SK-N-SH (cell line): ENCODE results near the gene PMVK. TPM values are rescaled to one million over a fixed set of nuclear protein-coding genes. Genes with fewer than 3 reads are reported as not detected.

Source experiments
- CTCF ChIA-PET: fragments of 300-600, 350-600 bp; formaldehyde crosslinking; extraction: SDS; loops from one replicate; lab custom pipeline; 2021; lab: Yijun Ruan, JAX
- POLR2A ChIA-PET: fragments of 350-600 bp; sonication (Branson Sonifier 250); formaldehyde crosslinking; extraction: SDS; loops from one replicate; lab custom pipeline; 2020; ENCODE audit warnings: antibody characterized with exemption, inconsistent platforms; lab: Yijun Ruan, JAX
- DNase-seq: peaks from one replicate; pipeline ENCODE4 v3.0.0; 2012
- H2AFZ ChIP-seq: fragments of 200-600 bp; sonication (generic); 2 replicates; pipeline ENCODE4 v1.8.1; 2016; ENCODE audit warnings: antibody characterized with exemption, mild to moderate bottlenecking, low read depth
- H3F3A ChIP-seq: fragments of 200-600 bp; sonication (generic); replicated peaks from 2 replicates; pipeline ENCODE3; 2016; ENCODE audit warnings: antibody characterized with exemption, mild to moderate bottlenecking; ENCODE audit not compliant: insufficient read depth
- H3K27ac ChIP-seq, 2 experiments: fragments of 200-500 bp in 1 of 2; fragments of 200-600 bp in 1 of 2; sonication (Bioruptor generic) in 1 of 2; sonication (generic), shearing (Covaris generic) in 1 of 2; 2 replicates each; pipeline versions ENCODE4 v1.5.1 to v1.6.1; 2014 to 2016; ENCODE audit warnings: low read depth in 2 of 2, inconsistent platforms in 1 of 2, low read length in 1 of 2, mild to moderate bottlenecking in 1 of 2, mixed read lengths in 1 of 2
- H3K27me3 ChIP-seq: fragments of 200-600 bp; sonication (generic), shearing (Covaris generic); 2 replicates; pipeline ENCODE4 v1.6.1; 2016; ENCODE audit warnings: mixed run types; ENCODE audit not compliant: insufficient read depth
- H3K36me3 ChIP-seq, 2 experiments: fragments of 200-500 bp in 1 of 2; fragments of 200-600 bp in 1 of 2; sonication (Bioruptor generic) in 1 of 2; sonication (generic) in 1 of 2; replicated peaks in 1 of 2; 2 replicates each; pipeline versions ENCODE3 to v1.5.1; 2014 to 2016; ENCODE audit warnings: low read length in 1 of 2, mild to moderate bottlenecking in 1 of 2; ENCODE audit not compliant: insufficient read depth in 2 of 2, control insufficient read depth in 1 of 2
- H3K4me1 ChIP-seq, 2 experiments: fragments of 200-500 bp in 1 of 2; fragments of 200-600 bp in 1 of 2; sonication (Bioruptor generic) in 1 of 2; sonication (generic), shearing (Covaris generic) in 1 of 2; 2 replicates each; pipeline versions ENCODE4 v1.5.1 to v1.6.1; 2014 to 2016; ENCODE audit warnings: low read depth in 1 of 2, low read length in 1 of 2, mixed run types in 1 of 2; ENCODE audit not compliant: insufficient read depth in 2 of 2, control insufficient read depth in 1 of 2
- H3K4me2 ChIP-seq: fragments of 200-600 bp; sonication (generic), shearing (Covaris generic); 2 replicates; pipeline ENCODE4 v1.6.1; 2017; ENCODE audit warnings: mixed run types
- H3K4me3 ChIP-seq, 2 experiments: fragments of 200-500 bp in 1 of 2; fragments of 200-600 bp in 1 of 2; sonication (Bioruptor generic) in 1 of 2; sonication (generic), shearing (Covaris generic) in 1 of 2; 2 replicates each; pipeline versions ENCODE4 v1.5.1 to v1.8.1; 2014 to 2016; ENCODE audit warnings: low read depth in 2 of 2, inconsistent platforms in 1 of 2, low read length in 1 of 2, mild to moderate bottlenecking in 1 of 2, mixed read lengths in 1 of 2, moderate library complexity in 1 of 2
- H3K79me2 ChIP-seq: fragments of 200-600 bp; sonication (generic); 2 replicates; pipeline ENCODE4 v1.8.1; 2017; ENCODE audit warnings: mild to moderate bottlenecking; ENCODE audit not compliant: insufficient read depth
- H3K9ac ChIP-seq: fragments of 200-600 bp; sonication (generic); 2 replicates; pipeline ENCODE4 v1.6.1; 2017; ENCODE audit warnings: mixed run types
- H3K9me2 ChIP-seq: fragments of 200-600 bp; sonication (generic); 2 replicates; pipeline ENCODE4 v1.6.1; 2017; ENCODE audit warnings: mixed run types
- H3K9me3 ChIP-seq: fragments of 200-600 bp; sonication (generic); 2 replicates; pipeline ENCODE4 v1.6.1; 2017; ENCODE audit warnings: mixed run types, mild to moderate bottlenecking, moderate library complexity
- H4K20me1 ChIP-seq: fragments of 200-600 bp; sonication (generic); 2 replicates; pipeline ENCODE4 v1.6.1; 2017; ENCODE audit warnings: mild to moderate bottlenecking, mixed run types; ENCODE audit not compliant: insufficient read depth
- EP300 ChIP-seq, 2 experiments: IDR thresholded peaks; 2 replicates each; pipeline versions ENCODE4 v1.4.0 to v1.6.1; 2012; ENCODE audit warnings: borderline replicate concordance in 1 of 2, low read depth in 1 of 2, low read length in 1 of 2
- FOSL2 ChIP-seq: IDR thresholded peaks from 2 replicates; pipeline ENCODE4 v1.4.0; 2012; ENCODE audit warnings: low read depth, mild to moderate bottlenecking, moderate library complexity, borderline replicate concordance
- FOXJ3 ChIP-seq: sonication (generic); formaldehyde crosslinking; IDR thresholded peaks from 2 replicates; pipeline ENCODE4 v1.5.1; 2020; ENCODE audit warnings: mild to moderate bottlenecking, missing genetic modification reagents
- GABPA ChIP-seq: IDR thresholded peaks from 2 replicates; pipeline ENCODE4 v1.4.0; 2012; ENCODE audit warnings: low read depth, mild to moderate bottlenecking
- JUND ChIP-seq: IDR thresholded peaks from 2 replicates; pipeline ENCODE4 v1.4.0; 2012
- MEF2A ChIP-seq: IDR thresholded peaks from 2 replicates; pipeline ENCODE4 v1.4.0; 2012; ENCODE audit warnings: low read depth, borderline replicate concordance
- MXI1 ChIP-seq: IDR thresholded peaks from 2 replicates; pipeline ENCODE4 v1.6.1; 2012; ENCODE audit warnings: mild to moderate bottlenecking, low read depth, low read length, improper control_type of control experiment
- NFIC ChIP-seq: IDR thresholded peaks from 2 replicates; pipeline ENCODE4 v1.4.0; 2012; ENCODE audit warnings: borderline replicate concordance
- NRF1 ChIP-seq: IDR thresholded peaks from 2 replicates; pipeline ENCODE4 v1.6.1; 2012; ENCODE audit warnings: low read depth, mild to moderate bottlenecking, low read length
- POLR2AphosphoS5 ChIP-seq: IDR thresholded peaks from 2 replicates; pipeline ENCODE4 v1.6.1; 2012; ENCODE audit warnings: low read depth, low read length
- RAD21 ChIP-seq: IDR thresholded peaks from 2 replicates; pipeline ENCODE4 v1.6.1; 2012; ENCODE audit warnings: mild to moderate bottlenecking, low read length
- RCOR1 ChIP-seq: fragments of 150-350 bp; IDR thresholded peaks from 2 replicates; pipeline ENCODE4 v1.6.1; 2017; ENCODE audit warnings: antibody characterized with exemption, low read length
- RFX5 ChIP-seq: IDR thresholded peaks from 2 replicates; pipeline ENCODE4 v1.6.1; 2012; ENCODE audit warnings: mild to moderate bottlenecking, improper control_type of control experiment, low read length
- RXRA ChIP-seq: IDR thresholded peaks from 2 replicates; pipeline ENCODE4 v1.4.0; 2012; ENCODE audit warnings: low read depth, mild to moderate bottlenecking, borderline replicate concordance
- SIN3A ChIP-seq: IDR thresholded peaks from 2 replicates; pipeline ENCODE4 v1.6.1; 2012; ENCODE audit warnings: low read depth, mild to moderate bottlenecking, low read length, moderate library complexity, borderline replicate concordance
- SMC3 ChIP-seq: IDR thresholded peaks from 2 replicates; pipeline ENCODE4 v1.6.1; 2012; ENCODE audit warnings: low read depth, low read length, improper control_type of control experiment
- TAF1 ChIP-seq: IDR thresholded peaks from 2 replicates; pipeline ENCODE4 v1.6.1; 2012; ENCODE audit warnings: low read depth, mild to moderate bottlenecking, low read length, moderate library complexity, borderline replicate concordance
- YY1 ChIP-seq: IDR thresholded peaks from 2 replicates; pipeline ENCODE4 v1.4.0; 2012; ENCODE audit warnings: low read depth, mild to moderate bottlenecking
- WGBS: methylation state at CpG from one replicate; pipeline ENCODE4 v1.1.6; 2017; ENCODE audit warnings: low lambda C conversion rate; 5-methylcytosine and 5-hydroxymethylcytosine counted together
- polyA plus RNA-seq, 3 experiments: library from polyadenylated mRNA; depleted of rRNA; stranded (reverse); fragments of >200 nt; gene quantifications; 2 replicates each; pipeline ENCODE4 v1.2.3, GENCODE V29; 2012
- TF ChIP-seq, protein P1 (sequence below): IDR thresholded peaks from 2 replicates; pipeline ENCODE4 v1.4.0; 2012; ENCODE audit warnings: low read depth, borderline replicate concordance
- TF ChIP-seq, protein P2 (sequence below): IDR thresholded peaks from 2 replicates; pipeline ENCODE4 v1.4.0; 2012; ENCODE audit warnings: low read depth
- TF ChIP-seq, protein P3 (sequence below): IDR thresholded peaks from 2 replicates; pipeline ENCODE4 v1.6.1; 2012; ENCODE audit warnings: mild to moderate bottlenecking, low read depth, low read length, moderate library complexity
- TF ChIP-seq, protein P4 (sequence below): fragments of 150-350 bp; IDR thresholded peaks from 2 replicates; pipeline ENCODE4 v1.6.1; 2016; ENCODE audit warnings: mild to moderate bottlenecking, low read depth, low read length

PMVK gene
- polyA plus RNA-seq, 1 of the 3 experiments (the other 2 are of a cell fraction), result 59.6 TPM

DNA sequence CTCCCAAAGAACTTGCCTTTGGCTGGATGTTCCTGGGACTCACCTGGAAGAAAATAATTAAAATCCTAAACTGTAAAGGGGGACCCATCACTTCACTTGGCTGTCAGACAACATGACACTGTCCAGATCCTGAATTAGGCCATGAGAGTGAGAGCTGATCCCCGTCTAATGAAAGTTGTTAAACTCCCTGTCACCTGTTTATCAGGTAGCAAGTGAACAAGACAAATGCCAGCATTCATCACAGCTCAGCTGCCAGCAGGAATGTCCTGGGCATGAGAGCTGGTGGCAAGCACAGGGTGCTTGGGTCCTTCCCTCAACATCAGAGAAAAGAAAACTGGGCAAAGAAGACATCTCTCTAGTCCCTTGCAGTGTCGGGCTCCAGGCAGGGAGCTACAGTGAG is 23.8 kb downstream of the PMVK start:
- Histone ChIP-seq H3K27ac (no peak overlapping the region), H3K36me3 (no peaks in the 10 kb centered on the region), H2AFZ (no peak overlapping the region), H3K9me3 (no peaks in the 10 kb centered on the region), H3K9me2 (no peaks in the 10 kb centered on the region), H3K9ac (no peak overlapping the region), H3K4me2 (no peak overlapping the region), H4K20me1 (no peaks in the 10 kb centered on the region), H3F3A (no peaks in the 10 kb centered on the region), H3K27me3 (no peaks in the 10 kb centered on the region), H3K4me3 (no peak overlapping the region), H3K79me2 (no peaks in the 10 kb centered on the region), H3K4me1 (no peaks in the 10 kb centered on the region)
- ChIA-PET CTCF (interaction anchor here (1.0 to 1.6 kb wide), 3 partner anchors 34 to 433 kb away, joined by 3 to 4 read pairs (median 4); no protein-coding TSS in a partner anchor), POLR2A (no interaction called here)
- WGBS, result 70% methylated on average over 2 of the region's 2 CpGs
- TF ChIP-seq NRF1 (no peak), RXRA (no peak), EP300 (IDR thresholded peaks at IDR 0.05; ENCODE audit: borderline replicate concordance in 1 of 2, low read depth in 1 of 2, low read length in 1 of 2) (no peak), FOXJ3 (no peak), FOSL2 (no peak), GABPA (no peak), SIN3A (no peak)
- DNase-seq, result no peak

DNA sequence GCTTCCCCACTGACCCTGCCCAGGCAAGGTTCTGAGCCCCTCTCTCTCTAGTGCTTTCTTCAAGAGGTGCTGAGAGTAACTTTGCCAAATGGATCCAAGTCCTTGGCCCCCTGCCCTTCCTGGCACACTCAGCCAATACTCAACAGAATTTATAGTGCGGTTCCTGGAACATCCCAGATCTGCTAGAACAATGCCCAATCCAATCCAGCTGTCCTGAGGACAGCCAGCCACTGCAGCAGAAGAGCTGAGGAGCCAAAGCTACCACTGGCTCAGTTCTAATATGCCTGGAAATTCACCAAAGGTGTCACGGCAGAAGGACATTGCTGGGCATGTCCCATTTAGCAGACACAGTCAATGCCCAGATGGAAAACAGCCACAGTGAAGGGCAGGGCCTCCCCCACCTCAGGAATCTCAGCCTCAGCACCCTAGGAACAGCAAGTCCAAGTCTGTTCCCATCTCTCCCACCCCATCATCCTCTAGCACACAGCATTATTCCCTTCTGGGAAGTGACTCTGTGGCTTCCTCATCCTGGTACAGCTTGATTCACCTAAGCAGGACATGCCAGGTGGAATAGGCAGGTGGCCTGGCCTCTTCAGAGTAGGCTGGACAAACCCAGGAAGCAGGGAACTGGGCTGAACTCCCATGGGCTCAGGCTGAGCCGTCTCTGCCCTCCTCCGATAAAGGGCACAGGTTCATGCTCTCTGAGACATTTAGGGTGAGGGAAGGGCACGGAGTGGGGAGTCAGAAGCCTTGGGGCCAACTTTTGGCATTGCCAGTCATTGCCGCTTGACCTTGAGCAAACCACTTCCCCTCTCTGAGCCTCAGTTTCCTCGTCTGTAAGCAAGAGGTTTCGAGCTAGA is 24.6 kb downstream of the PMVK start:
- CTCF ChIA-PET, result interaction anchor here (1.0 to 1.6 kb wide), 3 partner anchors 33 to 243 kb away, joined by 3 to 4 read pairs (median 4); no protein-coding TSS in a partner anchor
- TF ChIP-seq, protein P1, sequence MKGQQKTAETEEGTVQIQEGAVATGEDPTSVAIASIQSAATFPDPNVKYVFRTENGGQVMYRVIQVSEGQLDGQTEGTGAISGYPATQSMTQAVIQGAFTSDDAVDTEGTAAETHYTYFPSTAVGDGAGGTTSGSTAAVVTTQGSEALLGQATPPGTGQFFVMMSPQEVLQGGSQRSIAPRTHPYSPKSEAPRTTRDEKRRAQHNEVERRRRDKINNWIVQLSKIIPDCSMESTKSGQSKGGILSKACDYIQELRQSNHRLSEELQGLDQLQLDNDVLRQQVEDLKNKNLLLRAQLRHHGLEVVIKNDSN, result no peak
- no peak for TF ChIP-seq YY1
- TF ChIP-seq, protein P2, sequence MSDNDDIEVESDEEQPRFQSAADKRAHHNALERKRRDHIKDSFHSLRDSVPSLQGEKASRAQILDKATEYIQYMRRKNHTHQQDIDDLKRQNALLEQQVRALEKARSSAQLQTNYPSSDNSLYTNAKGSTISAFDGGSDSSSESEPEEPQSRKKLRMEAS, result no peak
- no peak for TF ChIP-seq POLR2AphosphoS5
- TF ChIP-seq JUND, result no peak
- no peak for TF ChIP-seq RXRA
- no peak for TF ChIP-seq NRF1
- TF ChIP-seq MEF2A, result no peak
- no peak for TF ChIP-seq SIN3A
- no peak for TF ChIP-seq RAD21
- no peak for TF ChIP-seq MXI1
- TF ChIP-seq, protein P3, sequence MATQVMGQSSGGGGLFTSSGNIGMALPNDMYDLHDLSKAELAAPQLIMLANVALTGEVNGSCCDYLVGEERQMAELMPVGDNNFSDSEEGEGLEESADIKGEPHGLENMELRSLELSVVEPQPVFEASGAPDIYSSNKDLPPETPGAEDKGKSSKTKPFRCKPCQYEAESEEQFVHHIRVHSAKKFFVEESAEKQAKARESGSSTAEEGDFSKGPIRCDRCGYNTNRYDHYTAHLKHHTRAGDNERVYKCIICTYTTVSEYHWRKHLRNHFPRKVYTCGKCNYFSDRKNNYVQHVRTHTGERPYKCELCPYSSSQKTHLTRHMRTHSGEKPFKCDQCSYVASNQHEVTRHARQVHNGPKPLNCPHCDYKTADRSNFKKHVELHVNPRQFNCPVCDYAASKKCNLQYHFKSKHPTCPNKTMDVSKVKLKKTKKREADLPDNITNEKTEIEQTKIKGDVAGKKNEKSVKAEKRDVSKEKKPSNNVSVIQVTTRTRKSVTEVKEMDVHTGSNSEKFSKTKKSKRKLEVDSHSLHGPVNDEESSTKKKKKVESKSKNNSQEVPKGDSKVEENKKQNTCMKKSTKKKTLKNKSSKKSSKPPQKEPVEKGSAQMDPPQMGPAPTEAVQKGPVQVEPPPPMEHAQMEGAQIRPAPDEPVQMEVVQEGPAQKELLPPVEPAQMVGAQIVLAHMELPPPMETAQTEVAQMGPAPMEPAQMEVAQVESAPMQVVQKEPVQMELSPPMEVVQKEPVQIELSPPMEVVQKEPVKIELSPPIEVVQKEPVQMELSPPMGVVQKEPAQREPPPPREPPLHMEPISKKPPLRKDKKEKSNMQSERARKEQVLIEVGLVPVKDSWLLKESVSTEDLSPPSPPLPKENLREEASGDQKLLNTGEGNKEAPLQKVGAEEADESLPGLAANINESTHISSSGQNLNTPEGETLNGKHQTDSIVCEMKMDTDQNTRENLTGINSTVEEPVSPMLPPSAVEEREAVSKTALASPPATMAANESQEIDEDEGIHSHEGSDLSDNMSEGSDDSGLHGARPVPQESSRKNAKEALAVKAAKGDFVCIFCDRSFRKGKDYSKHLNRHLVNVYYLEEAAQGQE, result no peak
- no peak for TF ChIP-seq EP300 (IDR thresholded peaks at IDR 0.05; ENCODE audit: borderline replicate concordance in 1 of 2, low read depth in 1 of 2, low read length in 1 of 2)
- TF ChIP-seq RCOR1, result no peak
- TF ChIP-seq SMC3, result no peak
- no peak for TF ChIP-seq RFX5
- TF ChIP-seq, protein P4, sequence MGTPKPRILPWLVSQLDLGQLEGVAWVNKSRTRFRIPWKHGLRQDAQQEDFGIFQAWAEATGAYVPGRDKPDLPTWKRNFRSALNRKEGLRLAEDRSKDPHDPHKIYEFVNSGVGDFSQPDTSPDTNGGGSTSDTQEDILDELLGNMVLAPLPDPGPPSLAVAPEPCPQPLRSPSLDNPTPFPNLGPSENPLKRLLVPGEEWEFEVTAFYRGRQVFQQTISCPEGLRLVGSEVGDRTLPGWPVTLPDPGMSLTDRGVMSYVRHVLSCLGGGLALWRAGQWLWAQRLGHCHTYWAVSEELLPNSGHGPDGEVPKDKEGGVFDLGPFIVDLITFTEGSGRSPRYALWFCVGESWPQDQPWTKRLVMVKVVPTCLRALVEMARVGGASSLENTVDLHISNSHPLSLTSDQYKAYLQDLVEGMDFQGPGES, result no peak
- TF ChIP-seq TAF1, result no peak
- no peak for TF ChIP-seq NFIC

More for the DNA sequence above, 24.6 kb downstream of the PMVK start:
- Histone ChIP-seq H3K9me2 (no peaks in the 10 kb centered on the region), H2AFZ (no peak overlapping the region), H3F3A (no peaks in the 10 kb centered on the region), H4K20me1 (no peaks in the 10 kb centered on the region), H3K36me3 (no peaks in the 10 kb centered on the region), H3K4me3 (no peak overlapping the region), H3K4me2 (no peak overlapping the region), H3K9me3 (no peaks in the 10 kb centered on the region), H3K9ac (no peak overlapping the region), H3K27ac (no peak overlapping the region), H3K79me2 (no peaks in the 10 kb centered on the region), H3K27me3 (no peaks in the 10 kb centered on the region), H3K4me1 (no peaks in the 10 kb centered on the region)
- no peak for DNase-seq
- WGBS, result 46% methylated on average over 6 of the region's 8 CpGs
- POLR2A ChIA-PET, result no interaction called here
